ENCODE measurements around the gene CCDC112.

CCDC112 gene

DNA sequence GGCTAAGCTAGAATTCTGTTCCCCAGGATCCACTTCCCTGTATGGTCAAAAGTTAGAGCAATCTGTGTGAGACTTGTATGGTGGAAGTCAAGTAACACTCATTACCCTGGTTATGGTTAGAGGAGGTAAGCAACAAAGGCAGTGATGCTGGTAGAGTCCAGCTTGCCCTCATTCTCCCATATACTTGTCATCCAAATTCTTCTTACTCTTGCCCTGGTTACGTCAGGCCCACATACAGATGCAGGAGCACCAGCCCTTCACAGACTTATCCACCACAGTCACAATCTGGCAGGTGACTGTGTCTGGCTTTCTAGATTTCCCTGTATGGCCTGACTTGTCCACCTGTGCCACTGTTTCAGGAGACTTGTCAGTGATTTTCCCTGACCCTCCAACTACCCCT lies 69.2 kb downstream of the CCDC112 start:
- no peak for DNase-seq (ENCODE audit: low spot score)
- POLR2A ChIA-PET (ENCODE audit: low non-redundant PET), result interaction anchor here (0.6 kb wide), 1 partner anchor 261 kb away, joined by 3 read pairs; no protein-coding TSS in a partner anchor
- H3K27ac ChIP-seq, result no peak overlapping the region
- CTCF ChIA-PET, result no interaction called here
- TF ChIP-seq, protein P1, sequence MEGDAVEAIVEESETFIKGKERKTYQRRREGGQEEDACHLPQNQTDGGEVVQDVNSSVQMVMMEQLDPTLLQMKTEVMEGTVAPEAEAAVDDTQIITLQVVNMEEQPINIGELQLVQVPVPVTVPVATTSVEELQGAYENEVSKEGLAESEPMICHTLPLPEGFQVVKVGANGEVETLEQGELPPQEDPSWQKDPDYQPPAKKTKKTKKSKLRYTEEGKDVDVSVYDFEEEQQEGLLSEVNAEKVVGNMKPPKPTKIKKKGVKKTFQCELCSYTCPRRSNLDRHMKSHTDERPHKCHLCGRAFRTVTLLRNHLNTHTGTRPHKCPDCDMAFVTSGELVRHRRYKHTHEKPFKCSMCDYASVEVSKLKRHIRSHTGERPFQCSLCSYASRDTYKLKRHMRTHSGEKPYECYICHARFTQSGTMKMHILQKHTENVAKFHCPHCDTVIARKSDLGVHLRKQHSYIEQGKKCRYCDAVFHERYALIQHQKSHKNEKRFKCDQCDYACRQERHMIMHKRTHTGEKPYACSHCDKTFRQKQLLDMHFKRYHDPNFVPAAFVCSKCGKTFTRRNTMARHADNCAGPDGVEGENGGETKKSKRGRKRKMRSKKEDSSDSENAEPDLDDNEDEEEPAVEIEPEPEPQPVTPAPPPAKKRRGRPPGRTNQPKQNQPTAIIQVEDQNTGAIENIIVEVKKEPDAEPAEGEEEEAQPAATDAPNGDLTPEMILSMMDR (conservative IDR thresholded peaks at IDR 0.05; ENCODE audit: low read depth), result no peak

Measured in RWPE1 (cell line).